Measurements from ENCODE around the gene DDX51. TPM values are rescaled to one million over a fixed set of nuclear protein-coding genes. Genes with fewer than 3 reads are reported as not detected.
A peak's percentile ranks its signal among the peaks of the same experiment; 100 is the strongest.

Gene DDX51
- total RNA-seq, 1 donor from 2014 or later, result 39.9 TPM

DNA sequence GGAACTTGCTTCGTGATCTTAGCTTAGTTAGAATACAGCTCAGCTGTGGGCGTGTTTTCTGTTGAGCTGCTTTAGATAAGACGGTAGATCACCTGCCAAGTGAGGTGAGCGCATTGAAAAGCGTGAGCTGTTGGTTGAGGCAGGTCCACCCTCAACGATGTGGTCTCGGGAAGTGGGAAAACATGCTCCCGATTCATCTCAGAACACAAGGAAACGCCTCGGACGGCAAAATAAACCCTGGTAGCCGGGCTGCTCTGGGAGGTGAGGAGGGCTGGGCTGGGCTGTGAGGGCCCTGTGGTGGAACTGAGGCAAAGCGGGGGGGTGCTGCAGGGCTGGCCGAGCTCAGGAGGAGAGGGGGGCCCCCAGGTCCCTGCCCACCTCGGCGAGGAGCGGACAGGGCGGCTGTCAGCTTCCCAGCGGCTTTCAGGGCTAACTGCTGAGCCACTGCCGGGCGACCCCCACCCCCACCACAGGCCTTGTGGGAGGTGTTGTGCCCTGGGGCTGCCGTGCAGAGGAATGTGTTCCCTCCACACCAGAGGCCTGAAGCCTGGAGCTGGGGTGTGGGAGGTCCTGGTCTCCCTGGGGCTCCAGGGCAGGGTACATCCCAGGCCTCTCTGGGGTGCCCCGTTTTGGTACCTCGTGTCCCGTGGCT is 30.8 kb upstream of the DDX51 start:
- Mint-ChIP-seq H3K4me1 (peaks cover 12% of the 10 kb centered on the region), H3K27me3 (peaks cover 23% of the 10 kb centered on the region), H3K9me3 (no peaks in the 10 kb centered on the region), H3K4me3 (no peak overlapping the region), H3K36me3 (ENCODE audit: low read depth) (no peaks in the 10 kb centered on the region), H3K27ac (no peak overlapping the region)
- no peak for DNase-seq
- ChIA-PET CTCF (no interaction called here), POLR2A (no interaction called here)
- TF ChIP-seq, protein P1, sequence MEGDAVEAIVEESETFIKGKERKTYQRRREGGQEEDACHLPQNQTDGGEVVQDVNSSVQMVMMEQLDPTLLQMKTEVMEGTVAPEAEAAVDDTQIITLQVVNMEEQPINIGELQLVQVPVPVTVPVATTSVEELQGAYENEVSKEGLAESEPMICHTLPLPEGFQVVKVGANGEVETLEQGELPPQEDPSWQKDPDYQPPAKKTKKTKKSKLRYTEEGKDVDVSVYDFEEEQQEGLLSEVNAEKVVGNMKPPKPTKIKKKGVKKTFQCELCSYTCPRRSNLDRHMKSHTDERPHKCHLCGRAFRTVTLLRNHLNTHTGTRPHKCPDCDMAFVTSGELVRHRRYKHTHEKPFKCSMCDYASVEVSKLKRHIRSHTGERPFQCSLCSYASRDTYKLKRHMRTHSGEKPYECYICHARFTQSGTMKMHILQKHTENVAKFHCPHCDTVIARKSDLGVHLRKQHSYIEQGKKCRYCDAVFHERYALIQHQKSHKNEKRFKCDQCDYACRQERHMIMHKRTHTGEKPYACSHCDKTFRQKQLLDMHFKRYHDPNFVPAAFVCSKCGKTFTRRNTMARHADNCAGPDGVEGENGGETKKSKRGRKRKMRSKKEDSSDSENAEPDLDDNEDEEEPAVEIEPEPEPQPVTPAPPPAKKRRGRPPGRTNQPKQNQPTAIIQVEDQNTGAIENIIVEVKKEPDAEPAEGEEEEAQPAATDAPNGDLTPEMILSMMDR (IDR thresholded peaks at IDR 0.05), result no peak
- ATAC-seq (ENCODE audit: low read depth), result no peak
- intact Hi-C loops (cut with micrococcal nuclease), result no loop called here

DNA sequence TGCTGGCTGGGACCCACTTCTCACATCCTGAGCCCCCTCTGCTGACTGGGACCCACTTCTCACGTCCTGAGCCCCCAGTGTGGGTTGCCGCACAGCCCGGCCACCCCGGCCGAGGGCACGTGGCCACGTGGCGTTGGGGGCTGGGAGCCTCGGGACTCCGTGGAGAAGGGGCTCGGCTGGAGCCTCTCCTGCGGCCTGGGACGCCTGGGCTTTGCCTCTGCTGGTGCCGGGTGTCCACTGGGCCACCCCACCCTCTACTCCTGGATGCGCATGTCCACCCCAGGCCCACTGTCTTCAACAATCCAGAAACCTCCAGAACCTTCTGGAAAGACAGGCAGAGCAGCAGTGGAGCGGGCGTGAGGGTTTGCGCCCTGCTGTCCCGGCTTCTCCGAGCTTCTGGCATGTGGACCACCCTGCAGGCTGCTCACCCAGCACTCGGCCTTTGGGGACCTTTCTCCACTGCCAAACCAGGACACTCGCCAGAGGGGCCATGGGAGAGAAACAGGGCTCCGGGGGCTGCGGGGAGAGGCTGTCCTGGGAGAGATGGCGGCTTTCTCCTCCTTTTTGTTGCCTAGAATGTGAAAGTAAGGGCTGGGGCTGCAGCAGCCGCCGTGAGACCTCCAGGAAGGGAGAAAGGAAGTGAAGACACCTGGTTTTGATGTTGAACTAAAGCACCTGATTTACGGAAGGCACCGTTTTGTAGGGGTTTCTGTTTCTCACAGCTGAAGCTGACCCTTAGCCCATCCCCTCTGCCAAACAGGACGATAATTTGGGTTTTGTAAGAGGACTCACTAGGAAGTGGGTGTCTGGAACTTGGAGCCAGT is 30.1 kb upstream of the DDX51 start:
- H3K36me3 Mint-ChIP-seq (ENCODE audit: low read depth), result no peaks in the 10 kb centered on the region
- no peak overlapping the region for H3K27ac Mint-ChIP-seq
- H3K9me3 Mint-ChIP-seq, result no peaks in the 10 kb centered on the region
- TF ChIP-seq, protein P1 (IDR thresholded peaks at IDR 0.05), result no peak
- ATAC-seq (ENCODE audit: low read depth) (no peak), DNase-seq (no peak)
- no peak overlapping the region for H3K4me3 Mint-ChIP-seq
- H3K27me3 Mint-ChIP-seq, result peaks cover 22% of the 10 kb centered on the region
- ChIA-PET CTCF (no interaction called here), POLR2A (no interaction called here)
- H3K4me1 Mint-ChIP-seq, result peaks cover 12% of the 10 kb centered on the region
- intact Hi-C loops (cut with micrococcal nuclease), result no loop called here

DNA sequence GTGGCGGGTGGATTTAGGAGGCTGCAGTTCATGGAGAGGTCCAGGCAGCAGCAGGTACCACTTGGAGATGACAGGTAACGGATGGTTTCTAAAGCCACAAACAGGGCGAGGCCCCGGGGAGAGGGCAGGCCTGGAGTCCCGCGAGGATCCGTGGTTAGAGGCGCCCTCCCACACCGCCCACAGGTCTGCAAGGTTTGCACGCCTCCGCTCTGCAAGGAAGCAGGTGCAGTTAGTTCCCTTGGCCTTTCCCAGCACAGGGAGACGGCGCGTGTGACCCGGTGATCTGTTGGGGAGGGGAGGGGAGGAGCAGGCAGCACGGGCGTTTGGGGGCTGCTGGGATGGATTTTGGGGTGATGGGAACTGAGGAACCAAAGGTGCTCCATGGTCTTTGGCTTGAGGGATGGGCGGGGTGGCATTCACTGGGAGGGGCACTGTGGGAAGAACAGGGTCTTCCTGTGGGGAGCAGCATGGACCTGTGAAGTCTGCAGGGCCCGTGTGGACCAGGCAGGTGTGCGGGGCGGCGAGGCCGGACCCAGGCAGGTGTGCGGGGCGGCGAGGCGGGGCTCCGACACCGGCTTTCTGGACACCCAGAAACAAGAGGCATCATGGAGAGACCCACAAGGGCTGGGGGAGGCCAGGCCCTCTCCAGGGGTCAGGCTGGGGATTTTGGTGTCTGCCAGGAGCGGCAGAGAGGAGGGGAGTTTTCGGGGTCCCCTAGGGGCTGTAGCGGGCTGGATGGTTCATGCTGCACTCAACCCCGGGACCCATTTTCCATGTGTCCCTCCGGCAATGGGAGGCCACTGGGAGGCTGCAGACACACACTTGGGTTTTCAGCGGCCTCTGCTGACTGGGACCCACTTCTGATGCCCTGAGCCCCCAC is 29.3 kb upstream of the DDX51 start:
- ATAC-seq (ENCODE audit: low read depth) (peak; percentile 25), DNase-seq (no peak)
- no peak overlapping the region for H3K27ac Mint-ChIP-seq
- peaks cover 7% of the 10 kb centered on the region for H3K4me1 Mint-ChIP-seq
- H3K4me3 Mint-ChIP-seq, result no peak overlapping the region
- TF ChIP-seq, protein P1 (IDR thresholded peaks at IDR 0.05), result no peak
- peaks cover 16% of the 10 kb centered on the region for H3K27me3 Mint-ChIP-seq
- no peaks in the 10 kb centered on the region for H3K36me3 Mint-ChIP-seq (ENCODE audit: low read depth)
- ChIA-PET POLR2A (no interaction called here), CTCF (no interaction called here)
- H3K9me3 Mint-ChIP-seq, result no peaks in the 10 kb centered on the region
- intact Hi-C loops (cut with micrococcal nuclease), result no loop called here

DNA sequence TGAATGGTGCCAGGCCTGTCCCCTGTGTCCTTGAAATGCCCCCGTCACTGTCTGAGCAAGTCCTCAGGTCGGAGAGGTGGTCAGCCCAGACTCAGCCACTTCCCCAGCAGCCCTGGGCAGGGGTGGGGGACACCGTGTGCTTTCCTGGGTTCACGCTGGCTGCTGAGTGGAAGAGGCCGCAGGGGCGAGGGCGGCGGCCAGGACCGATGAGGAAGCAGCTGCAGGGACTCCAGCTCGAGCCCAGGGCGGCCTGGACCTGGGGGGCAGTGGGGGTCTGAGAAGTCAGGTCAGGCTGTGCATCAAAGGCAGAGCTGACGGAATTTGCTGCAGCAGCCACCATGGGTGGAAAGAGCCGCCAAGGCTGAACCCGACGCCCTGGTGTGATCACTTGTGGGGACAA is 28.5 kb upstream of the DDX51 start:
- ChIA-PET CTCF (no interaction called here), POLR2A (no interaction called here)
- ATAC-seq (ENCODE audit: low read depth) (no peak), DNase-seq (no peak)
- Mint-ChIP-seq H3K4me3 (no peak overlapping the region), H3K27me3 (peaks cover 15% of the 10 kb centered on the region), H3K9me3 (no peaks in the 10 kb centered on the region), H3K36me3 (ENCODE audit: low read depth) (no peaks in the 10 kb centered on the region), H3K4me1 (peaks cover 6% of the 10 kb centered on the region), H3K27ac (no peak overlapping the region)
- TF ChIP-seq, protein P1 (IDR thresholded peaks at IDR 0.05), result no peak
- intact Hi-C loops (cut with micrococcal nuclease), result no loop called here

Data from activated B cell treated with CpG ODN at 0.5 μM for 24 hours (primary cell).